ENCODE results near the gene ST7. TPM values are rescaled to one million over a fixed set of nuclear protein-coding genes. Genes with fewer than 3 reads are reported as not detected.
A peak's percentile ranks its signal among the peaks of the same experiment; 100 is the strongest.

ST7 gene
- total and polyA plus RNA-seq, 2 of the 13 experiments (the other 11 are each of a cell fraction or from before 2014, with no cell fraction given) = 17.3 to 23.5 TPM

DNA sequence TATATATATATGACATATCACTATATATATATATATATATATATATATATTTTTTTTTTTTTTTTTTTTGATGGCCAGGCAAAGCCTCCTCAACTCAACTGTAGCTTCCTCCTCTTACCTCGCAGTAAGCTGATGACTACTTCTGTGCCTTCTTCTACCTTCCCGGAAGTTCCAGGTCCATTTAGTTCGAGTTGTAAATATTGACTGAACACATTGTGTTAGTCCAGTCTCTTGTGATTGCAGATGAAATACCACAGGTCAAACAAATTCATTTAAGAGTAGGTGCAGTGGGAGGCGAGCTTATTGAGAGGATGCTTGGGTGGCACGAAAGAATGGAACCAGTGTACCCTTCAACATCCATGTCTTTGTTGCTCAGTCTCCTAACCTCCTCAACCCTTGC lies 144.6 kb downstream of the ST7 start (continued):
- TF ChIP-seq ATF2 (CRISPR knock-in tag; IDR thresholded peaks at IDR 0.05) (no peak), ZBTB8A (CRISPR knock-in tag; IDR thresholded peaks at IDR 0.05; ENCODE audit: borderline replicate concordance, low read depth) (no peak), RXRA (CRISPR knock-in tag; IDR thresholded peaks at IDR 0.05) (no peak), KAT2B (IDR thresholded peaks at IDR 0.05; ENCODE audit: borderline replicate concordance, low read depth, low read length) (no peak), TAF15 (IDR thresholded peaks at IDR 0.05; ENCODE audit: low read depth, low read length, poor library complexity, severe bottlenecking) (no peak), YEATS2 (CRISPR knock-in tag; IDR thresholded peaks at IDR 0.05; ENCODE audit: borderline replicate concordance) (no peak), ZNF556 (CRISPR knock-in tag; IDR thresholded peaks at IDR 0.05; ENCODE audit: borderline replicate concordance) (no peak), MXI1 (IDR thresholded peaks at IDR 0.05; ENCODE audit: borderline replicate concordance, low read depth, low read length) (no peak), ZNF839 (CRISPR knock-in tag; IDR thresholded peaks at IDR 0.05; ENCODE audit: borderline replicate concordance) (no peak), SALL2 (CRISPR knock-in tag; IDR thresholded peaks at IDR 0.05) (no peak), SMYD3 (CRISPR knock-in tag; IDR thresholded peaks at IDR 0.05) (no peak), ZNF33B (CRISPR knock-in tag; IDR thresholded peaks at IDR 0.05) (no peak), ZNF510 (CRISPR knock-in tag; IDR thresholded peaks at IDR 0.05; ENCODE audit: low read depth) (no peak), IRF9 (CRISPR knock-in tag; IDR thresholded peaks at IDR 0.05; ENCODE audit: borderline replicate concordance) (no peak), GATAD2A (CRISPR knock-in tag; IDR thresholded peaks at IDR 0.05) (peak; percentile 65), TRAFD1 (CRISPR knock-in tag; IDR thresholded peaks at IDR 0.05; ENCODE audit: borderline replicate concordance) (no peak), BHLHE40 (IDR thresholded peaks at IDR 0.05; ENCODE audit: low read length) (no peak), RAD21 (CRISPR knock-in tag; IDR thresholded peaks at IDR 0.05) (no peak), ZNF792 (CRISPR knock-in tag; IDR thresholded peaks at IDR 0.05) (no peak), FOXK2 (IDR thresholded peaks at IDR 0.05) (no peak), KDM5A (IDR thresholded peaks at IDR 0.05; ENCODE audit: borderline replicate concordance, low read length) (no peak)
- TF ChIP-seq, protein P1, sequence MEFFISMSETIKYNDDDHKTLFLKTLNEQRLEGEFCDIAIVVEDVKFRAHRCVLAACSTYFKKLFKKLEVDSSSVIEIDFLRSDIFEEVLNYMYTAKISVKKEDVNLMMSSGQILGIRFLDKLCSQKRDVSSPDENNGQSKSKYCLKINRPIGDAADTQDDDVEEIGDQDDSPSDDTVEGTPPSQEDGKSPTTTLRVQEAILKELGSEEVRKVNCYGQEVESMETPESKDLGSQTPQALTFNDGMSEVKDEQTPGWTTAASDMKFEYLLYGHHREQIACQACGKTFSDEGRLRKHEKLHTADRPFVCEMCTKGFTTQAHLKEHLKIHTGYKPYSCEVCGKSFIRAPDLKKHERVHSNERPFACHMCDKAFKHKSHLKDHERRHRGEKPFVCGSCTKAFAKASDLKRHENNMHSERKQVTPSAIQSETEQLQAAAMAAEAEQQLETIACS (CRISPR knock-in tag; IDR thresholded peaks at IDR 0.05) = no peak
- TF ChIP-seq, protein P2, sequence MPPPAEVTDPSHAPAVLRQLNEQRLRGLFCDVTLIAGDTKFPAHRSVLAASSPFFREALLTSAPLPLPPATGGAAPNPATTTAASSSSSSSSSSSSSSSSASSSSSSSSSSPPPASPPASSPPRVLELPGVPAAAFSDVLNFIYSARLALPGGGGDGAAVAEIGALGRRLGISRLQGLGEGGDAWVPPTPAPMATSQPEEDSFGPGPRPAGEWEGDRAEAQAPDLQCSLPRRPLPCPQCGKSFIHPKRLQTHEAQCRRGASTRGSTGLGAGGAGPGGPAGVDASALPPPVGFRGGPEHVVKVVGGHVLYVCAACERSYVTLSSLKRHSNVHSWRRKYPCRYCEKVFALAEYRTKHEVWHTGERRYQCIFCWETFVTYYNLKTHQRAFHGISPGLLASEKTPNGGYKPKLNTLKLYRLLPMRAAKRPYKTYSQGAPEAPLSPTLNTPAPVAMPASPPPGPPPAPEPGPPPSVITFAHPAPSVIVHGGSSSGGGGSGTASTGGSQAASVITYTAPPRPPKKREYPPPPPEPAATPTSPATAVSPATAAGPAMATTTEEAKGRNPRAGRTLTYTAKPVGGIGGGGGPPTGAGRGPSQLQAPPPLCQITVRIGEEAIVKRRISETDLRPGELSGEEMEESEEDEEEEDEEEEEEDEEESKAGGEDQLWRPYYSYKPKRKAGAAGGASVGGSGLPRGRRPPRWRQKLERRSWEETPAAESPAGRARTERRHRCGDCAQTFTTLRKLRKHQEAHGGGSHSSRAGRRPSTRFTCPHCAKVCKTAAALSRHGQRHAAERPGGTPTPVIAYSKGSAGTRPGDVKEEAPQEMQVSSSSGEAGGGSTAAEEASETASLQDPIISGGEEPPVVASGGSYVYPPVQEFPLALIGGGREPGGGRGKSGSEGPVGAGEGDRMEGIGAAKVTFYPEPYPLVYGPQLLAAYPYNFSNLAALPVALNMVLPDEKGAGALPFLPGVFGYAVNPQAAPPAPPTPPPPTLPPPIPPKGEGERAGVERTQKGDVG (CRISPR knock-in tag; IDR thresholded peaks at IDR 0.05; ENCODE audit: borderline replicate concordance) = no peak
